Stimulated activated CD4-positive, alpha-beta T cell treated with anti-CD3 and anti-CD28 coated beads, Interleukin-15, amount 100 ng/mL, for 24 hours (primary cell): ENCODE measurements around the gene SCYGR1.

Experiments used
- DNase-seq: peaks from one replicate; pipeline ENCODE4 v3.0.0-alpha.2; 2020

SCYGR1 gene

DNA sequence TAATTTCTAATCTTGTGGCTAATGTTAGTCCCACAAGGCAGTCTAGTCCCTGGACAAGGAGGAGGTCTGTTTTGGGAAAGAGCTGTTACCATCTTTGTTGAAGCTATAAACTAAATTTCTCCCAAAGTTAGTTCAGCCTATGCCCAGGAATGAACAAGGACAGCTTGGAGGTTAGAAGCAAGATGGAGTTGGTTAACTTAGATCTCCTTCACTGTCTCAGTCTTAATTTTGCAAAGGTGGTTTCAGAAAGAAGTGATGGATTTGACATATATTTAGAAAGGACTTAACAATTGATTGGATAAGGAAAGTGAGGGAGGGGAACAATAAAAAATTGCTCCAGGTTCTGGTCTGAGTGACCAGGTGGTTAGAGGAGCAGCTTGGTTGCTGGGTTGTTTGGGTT is 14.6 kb upstream of the SCYGR1 start:
- DNase-seq: no peak

DNA sequence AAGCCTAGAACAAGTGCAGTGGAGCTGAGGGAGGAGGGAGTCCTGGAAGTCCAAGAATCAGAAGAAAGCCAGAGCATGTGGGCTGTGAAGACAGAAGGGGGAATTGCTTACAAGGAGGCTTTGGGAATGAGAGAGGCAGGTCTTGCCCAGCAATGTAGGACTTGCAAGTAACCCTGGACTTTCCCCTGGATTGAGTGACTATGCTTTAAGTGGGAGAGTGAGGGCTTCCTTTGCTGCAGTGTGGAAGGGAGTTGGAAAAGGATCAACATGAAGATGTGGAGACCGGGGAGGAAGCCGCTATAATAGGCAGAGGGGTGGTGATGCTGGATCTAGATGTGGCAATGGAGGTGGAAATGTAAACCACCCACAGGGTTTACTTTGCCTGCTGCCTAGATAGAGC is 13.8 kb upstream of the SCYGR1 start:
- no peak for DNase-seq

DNA sequence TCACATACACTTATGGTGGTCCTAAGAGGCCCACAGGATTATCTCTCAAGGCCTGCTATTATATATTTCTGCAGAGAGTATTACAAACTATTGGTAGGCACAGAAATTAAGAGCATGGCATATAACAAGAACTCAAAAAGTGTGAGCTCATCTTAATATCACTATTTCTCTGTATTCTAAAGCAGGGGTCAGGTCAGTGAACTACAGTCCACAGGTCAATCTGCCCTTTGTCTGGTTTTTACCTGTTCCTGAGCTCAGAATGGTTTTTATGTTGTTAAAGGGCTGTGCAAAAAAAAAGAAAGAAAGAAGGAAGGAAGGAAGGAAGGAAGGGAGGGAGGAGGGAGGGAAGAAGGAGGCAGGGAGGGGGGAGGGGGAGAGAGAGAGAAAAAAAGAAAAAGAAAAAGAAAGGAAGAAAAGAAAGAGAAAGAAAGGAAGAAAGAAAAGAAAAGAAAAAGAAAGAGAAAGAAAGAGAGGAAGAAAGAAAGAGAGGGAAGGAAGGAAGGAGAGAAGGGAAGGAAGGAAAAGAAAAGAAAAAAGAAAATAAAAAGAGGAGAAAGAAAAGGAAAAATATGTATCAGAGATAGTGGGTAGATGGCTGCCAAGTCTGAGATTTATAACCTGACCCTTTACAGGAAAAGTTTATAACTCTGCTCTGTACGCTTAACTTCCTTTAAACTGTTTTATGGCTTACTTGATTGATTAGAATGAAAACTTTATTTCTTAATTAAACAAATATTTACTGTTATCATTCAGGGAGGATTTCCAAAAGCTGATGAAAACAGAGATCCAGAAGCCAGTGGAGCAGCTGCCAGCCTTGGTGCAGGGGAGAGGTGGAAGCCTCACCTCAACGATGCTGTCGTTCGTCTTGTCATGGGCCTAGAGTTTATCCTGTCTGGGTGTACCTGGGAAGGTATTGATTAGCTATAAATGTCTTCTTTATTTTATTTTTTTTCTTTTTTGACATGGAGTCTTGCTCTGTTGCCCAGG is 11.2 kb upstream of the SCYGR1 start:
- no peak for DNase-seq

DNA sequence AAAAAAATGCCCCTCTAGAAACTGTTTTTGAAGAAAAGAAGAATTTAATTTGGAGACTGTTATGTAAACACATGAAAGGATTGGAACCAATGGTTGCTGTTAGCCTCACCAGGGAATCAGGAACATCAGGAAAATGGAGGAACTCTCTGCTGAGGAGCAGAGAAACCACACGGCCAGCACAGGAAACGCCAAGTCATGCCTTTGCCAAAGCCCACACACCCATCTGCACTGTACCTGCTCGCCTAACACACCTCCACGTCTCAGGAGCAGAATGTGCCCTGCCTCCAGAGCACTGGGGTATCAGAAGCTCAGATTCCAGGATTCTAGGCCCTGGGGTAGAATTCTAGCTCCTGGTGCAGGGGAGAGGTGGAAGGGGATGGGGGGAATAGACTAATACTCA is 9.8 kb upstream of the SCYGR1 start:
- DNase-seq: no peak

DNA sequence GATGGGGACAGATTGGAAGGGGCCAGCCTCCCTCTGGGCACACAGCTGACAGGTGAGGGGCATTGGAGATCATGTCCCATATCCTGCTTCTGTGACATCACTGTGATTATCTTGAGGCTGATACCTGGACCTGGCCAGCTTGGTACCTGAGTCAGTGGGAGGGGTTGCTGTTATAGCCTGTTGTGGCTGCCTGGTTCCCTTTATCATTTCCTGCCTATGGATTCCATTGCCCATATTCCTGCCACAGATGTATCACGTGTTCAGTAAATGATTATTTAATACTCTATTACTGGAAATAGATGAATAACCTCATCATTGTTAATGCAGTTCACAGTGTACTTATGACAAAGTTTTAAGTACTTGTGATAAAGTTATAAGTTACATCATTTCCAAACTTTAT is 7.8 kb upstream of the SCYGR1 start:
- no peak for DNase-seq

DNA sequence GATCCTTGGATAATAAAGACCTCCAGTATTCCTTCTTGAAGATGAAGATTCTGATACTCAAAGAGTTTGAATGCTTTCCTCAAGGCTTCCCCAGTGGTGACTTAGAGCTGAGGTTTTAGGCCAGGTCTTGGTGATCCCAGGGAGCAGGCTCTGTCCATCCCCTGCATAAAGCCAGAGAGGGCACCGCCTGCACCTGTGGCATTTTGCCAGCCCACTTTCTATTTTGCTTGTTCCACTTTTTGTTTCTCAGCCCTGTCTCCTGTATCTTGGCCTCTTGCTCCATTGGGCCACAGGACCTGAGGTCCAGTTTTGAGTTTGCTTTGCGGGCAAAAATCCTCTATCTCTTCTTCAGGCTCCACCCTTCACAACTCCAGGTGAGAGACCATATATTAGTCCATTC is 6.7 kb upstream of the SCYGR1 start:
- DNase-seq: no peak

DNA sequence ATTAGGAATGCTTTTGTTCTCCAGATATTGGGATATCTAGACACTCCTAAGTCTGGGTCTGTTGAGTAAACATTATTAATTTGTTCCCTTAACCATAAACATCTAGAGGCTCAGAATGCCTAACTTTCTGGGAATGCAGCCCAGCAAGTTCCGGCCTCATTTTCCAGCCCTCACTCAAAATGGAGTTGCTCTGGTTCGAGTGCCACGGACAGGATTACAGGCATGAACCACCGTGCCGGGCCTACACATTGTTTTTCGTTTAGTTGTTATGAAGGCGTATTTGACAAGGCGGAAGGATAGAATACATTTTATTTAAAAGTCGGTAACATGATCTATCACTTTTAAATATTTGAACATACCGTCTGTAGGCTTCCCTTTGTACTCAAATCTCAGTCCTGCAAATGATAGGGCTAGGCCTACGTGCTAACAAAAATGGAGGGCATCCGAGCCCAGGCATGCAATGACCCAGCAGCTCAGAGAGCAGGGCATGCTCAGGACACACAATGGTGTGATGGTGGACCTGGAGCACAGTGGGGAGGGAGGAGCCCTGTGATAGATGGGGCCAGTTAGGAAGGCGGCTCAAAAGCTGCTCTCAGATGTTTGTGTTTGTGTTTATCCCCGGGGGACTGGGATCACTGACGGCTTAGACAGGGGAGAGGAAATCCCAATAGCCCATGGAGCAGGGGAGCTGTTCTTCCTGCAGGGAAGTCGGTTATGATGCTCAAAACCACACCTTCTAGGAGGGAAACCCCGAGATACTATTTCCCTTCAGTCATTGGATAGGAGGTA is 2.9 kb upstream of the SCYGR1 start:
- no peak for DNase-seq

DNA sequence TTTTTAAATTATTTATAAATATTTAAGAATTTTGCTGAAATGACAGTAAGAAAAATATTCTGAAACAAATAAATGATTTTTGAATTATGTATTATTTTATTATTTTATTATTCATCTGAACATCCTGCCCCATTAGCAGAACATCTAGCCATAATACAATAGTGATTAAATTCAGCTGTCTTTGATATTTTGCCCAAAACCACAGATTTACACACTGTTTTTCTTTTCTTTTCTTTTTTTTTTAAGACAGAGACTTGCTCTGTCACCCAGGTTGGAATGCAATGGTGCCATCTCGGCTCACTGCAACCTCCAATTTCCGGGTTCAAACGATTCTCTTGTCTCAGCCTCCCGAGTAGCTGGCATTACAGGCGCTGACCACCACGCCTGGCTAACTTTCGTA is 1.9 kb upstream of the SCYGR1 start:
- DNase-seq: no peak

DNA sequence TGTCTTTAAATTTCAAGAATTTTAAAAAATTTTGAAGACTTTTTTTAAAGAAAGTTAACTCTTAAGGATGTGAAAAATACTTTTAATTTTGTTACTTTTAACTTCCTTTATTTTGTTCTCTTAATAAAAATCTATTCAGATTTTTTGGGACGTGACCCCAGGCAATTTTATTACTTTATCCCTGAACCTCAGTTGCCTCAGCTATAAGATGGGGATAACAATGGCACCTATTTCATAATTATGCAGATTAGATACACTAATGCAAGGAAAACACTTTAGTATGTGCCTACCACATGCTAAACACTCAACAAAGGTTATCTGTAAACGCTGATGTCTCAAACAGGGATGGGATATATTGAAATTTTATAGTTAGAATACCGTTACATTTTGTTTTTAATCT is 1.5 kb upstream of the SCYGR1 start:
- DNase-seq: no peak

DNA sequence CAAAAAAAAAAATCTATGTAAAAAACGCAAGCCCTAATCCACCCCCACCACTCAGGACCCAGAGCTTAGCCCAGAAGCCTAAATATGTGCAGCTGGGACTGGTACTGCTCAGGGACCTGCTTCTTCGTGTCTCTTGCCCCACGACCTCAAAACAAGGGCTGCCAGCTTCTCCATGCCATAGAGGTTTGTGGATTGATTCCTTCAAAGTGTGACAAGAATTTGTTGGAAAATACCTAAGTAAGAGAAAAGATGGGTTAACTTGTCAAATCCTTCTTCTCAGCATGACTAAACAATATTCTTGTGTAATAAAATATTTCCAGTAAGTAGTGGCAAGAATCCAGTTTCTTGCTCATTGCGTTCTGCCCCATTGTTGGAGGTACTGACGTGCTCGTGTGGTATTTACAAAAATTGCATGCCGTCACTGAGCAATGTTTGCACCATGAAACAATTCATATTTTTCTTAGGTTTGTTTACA is 825 bp upstream of the SCYGR1 start:
- no peak for DNase-seq

DNA sequence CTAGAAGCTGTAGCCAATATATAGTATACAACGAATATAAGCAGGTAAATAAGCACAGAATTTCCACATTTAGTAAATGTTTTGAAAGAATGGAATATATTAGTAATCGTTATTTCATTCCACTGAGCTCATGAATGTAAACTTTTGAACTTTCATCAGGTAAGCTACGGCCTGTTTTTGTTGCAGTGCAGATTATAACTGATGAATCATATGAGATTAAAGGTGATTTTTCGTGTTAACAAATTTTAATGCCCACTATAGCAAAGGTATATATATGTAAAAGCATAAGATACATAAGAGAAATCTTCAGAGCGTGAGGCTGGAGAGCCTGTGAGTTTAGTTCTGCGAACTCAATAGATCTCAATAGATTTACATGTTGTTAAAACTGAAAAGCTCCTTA is 1.1 kb downstream of the SCYGR1 start:
- DNase-seq: no peak

DNA sequence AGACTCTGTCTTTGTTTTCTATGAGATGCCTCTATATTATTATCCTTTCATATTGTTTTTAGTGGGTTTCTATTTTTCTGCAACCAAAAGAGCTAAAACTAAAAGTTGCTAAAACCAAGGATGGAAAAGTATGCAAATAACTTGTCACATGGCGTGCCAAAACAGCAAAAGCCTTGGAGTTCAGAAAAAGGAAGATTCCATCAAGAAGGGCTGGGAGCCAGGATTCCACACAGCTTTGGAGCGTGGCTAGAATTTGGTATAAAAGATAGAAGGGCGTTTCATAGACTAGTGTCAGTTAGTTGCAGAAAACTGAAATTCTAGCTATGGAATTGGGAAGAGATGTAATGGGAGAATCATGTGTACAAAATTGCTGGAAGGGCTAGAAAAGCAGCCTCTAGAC is 4.1 kb downstream of the SCYGR1 start:
- no peak for DNase-seq

DNA sequence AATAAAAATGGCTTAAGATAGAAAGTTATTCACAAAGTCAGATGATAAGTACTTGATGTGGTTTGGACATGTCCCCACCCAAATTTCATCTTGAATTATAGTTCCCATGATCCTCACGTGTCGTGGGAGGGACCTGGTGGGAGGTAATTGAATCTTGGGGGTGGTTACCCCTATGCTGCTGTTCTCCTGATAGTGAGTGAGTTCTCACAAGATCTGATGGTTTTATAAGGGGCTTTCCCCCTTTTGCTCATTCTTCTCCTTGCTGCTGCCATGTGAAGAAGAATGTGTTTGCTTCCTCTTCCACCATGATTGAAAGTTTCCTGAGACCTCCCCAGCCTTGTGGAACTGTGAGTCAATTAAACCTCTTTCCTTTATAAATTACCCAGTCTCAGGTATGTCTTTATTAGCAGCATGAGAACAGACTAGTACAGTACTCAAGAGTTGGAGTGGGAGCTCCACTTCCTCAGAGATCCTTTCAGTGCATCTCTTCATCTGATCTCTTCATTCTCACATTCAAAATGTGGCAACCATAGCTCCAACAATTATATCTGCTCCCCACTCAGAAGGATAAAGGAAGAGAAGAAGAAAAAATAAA is 5.4 kb downstream of the SCYGR1 start:
- peak; percentile 27 for DNase-seq

DNA sequence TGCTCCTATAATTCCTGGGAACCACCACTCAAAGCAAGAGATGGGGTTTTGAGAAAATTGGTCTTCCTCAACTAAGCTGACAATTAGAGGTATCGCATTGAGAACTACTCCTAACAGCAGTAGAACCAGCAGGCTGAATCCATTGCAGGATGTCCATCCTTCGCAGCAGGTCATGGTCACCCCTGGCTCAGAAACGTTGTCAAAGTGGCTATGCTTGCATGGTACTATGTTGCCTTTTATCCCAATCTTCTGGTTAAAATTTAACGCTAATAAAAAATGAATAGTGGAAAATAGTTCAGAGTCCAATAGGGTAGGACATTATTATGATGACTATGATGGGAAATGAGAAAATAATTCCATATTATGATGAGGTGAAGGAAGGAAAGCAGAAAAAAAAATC is 8.7 kb downstream of the SCYGR1 start, which contains the start of gene TM4SF20:
TSS of gene TM4SF20 (minus strand) at position 212 of the 400 bp plus-strand sequence. CDS start at position 174, 38 bp downstream.
- DNase-seq: no peak

DNA sequence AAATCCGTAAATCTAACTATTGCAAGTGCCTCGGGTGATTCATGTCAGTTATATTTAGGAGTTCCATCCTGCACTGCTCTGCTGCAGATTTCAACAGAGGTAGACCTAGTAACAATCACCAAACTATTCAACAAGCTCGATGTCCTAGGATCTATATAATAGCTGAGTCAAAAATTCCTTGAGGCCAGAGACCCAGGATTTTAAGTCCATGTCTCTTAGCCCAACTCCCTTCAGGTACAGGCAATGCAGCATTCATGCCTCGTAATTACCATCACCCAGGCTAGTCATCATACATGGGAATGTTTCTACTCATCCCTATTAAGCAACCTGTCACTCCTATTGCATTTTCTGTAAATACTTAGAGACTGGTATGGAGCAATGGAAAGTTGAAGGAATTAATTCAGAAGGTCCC is 9.4 kb downstream of the SCYGR1 start:
- DNase-seq: no peak

DNA sequence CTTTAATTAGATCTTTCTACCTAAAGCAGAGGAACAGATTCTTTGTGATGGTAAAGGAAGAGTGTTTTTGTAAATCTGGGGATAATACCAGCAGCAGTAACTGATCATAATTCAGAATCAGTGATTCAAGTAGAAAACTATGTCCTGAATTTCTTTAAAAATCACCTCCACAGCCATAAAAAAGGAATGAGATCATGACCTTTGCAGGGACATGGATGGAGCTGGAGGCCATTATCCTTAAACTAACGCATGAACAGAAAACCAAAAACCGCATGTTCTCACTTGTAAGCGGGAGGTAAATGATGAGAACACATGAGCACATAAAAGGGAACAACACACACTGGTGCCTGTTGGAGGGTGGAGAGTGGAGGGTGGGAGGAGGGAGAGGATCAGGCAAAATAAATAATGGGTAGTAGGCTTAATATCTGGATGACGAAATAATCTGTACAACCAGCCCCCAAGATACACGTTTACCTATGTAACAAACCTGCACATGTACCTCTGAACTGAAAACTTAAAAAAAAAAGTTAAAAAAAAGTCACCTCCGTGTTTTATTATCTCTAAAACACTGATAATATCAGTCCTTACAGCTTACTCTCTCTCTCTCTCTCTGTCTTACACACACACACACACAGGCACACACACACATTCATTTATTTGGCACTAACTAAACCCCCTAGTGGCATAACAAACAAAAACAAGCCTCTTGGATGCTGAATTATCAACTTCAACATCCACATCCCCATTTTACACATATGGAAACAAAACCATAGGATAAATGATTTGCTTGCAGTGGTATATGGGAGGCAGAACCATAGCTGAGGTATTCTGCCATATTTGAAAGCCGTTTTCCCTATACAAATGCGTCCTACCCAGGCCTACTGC is 10.0 kb downstream of the SCYGR1 start:
- DNase-seq: no peak

DNA sequence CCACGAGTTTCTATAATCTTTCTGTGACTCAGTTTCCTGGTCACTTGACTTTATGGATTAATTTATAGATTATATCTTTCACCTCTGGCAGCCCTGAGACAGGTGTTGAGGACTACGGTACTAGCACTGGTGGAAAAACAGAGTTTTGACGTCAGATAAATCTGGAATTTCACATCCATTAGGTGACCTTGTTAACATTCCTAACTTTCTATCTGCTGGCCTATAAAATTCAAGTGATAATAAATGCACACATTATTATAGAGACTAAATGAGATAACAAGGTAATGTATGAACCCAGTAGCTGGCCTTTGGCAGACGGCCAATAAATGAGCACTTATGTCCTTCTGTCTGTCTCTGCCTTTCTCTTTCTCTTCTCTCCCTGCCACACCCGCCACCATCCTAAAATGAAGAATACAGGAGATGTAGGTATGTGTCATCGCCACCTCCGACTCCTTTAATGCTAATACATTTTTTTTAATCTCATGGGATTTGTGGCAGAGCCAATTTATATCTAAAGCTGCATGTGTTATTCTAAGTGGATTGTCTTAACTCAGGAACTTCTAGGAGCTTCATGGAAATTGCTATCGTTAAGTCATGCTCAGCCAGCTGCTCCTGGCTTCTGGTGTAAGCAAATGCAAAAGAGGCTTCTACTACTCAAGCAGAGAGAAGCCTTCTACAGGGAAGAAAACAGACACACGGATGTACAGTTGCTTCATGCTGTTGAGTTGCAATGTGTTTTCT is 10.9 kb downstream of the SCYGR1 start:
- no peak for DNase-seq

DNA sequence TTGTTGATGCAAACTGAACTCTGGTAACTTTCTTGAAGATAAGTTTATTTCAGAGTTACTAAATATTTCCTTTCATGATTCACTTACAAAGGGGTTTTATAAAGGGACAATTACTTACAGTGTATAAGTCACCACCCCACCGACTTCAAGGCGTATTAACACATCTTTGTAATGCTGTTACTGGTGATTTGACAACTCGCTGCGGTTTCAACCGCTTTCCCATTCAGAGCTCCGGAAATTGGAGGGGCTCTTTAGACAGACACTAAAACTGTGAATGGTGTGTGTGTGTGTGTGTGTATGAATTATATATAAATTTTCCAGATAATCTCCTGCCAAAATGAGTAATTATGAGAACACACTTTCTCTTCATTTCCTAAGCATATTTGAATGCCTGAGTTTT is 13.6 kb downstream of the SCYGR1 start:
- DNase-seq: peak; percentile 63

DNA sequence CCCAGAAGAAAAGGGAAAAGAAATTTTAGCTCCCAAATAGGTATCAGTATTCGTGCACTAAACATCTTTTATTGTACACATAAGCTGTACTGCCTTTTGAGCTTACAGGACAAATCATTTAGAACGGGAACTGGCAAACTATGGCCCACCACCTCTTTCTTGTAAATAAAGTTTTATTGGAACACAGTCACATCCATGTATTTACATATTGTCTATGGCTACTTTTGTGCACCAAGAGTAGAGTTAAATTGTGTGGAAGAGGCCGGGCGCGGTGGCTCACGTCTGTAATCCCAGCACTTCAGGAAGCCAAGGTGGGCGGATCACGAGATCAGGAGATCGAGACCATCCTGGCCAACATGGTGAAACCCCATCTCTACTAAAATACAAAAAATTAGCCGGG is 14.4 kb downstream of the SCYGR1 start:
- no peak for DNase-seq

DNA sequence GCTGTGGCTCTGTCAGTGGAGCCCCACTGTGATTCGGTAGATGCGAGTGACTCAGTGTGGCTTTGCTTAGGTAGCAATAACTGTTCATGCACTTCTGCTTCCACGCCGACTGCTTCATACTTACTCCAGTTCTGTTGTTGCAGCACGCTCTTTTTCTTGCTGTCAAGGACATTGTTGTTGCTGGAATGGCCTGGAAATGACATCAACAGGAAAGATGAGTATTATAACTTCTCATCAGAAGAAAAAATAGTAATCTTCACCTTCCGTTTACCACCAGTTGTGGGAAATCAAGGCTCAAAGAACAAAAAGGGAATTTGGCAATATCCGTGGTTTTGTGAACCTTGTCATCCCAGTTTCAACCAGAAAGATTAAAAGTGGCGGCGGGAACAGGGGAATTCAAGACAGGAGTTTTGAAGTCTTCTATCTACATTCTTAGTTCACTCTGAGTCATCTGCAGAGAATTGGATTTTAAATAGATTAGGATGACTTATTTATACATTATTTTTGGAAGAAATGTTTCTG is 16.9 kb downstream of the SCYGR1 start:
- peak; percentile 26 for DNase-seq

DNA sequence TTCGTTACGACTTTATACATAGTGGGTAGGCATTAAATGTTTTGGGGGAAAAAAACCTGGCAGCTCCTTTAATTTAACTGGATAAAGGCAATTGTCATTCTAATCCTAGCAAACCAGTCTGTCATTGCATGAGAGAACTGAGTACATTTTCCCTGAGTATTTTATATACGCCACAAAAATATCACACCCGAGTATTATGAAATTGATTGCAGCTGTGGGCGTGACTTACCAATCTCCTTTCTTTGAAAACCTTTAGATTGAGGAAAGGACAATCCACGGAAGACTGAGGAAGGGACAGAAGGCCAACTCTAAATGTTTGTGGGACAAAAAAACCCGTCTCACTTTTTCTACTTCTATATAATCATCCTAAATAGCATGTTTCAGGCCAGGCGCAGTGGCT is 17.7 kb downstream of the SCYGR1 start:
- DNase-seq: no peak
